ENCODE data around the gene KIF23.

- TF ChIP-seq GATA2 (IDR thresholded peaks at IDR 0.05; ENCODE audit: low read depth, low read length) (no peak), GATA3 (IDR thresholded peaks at IDR 0.05; ENCODE audit: low read depth, low read length) (no peak)
These were observed 57.9 kb downstream of the KIF23 start for GRCh38 chr15:69472046-69472445.

Data from SH-SY5Y (cell line).